ENCODE measurements around the gene MTMR10. TPM values are rescaled to one million over a fixed set of nuclear protein-coding genes. Genes with fewer than 3 reads are reported as not detected.
A peak's percentile ranks its signal among the peaks of the same experiment; 100 is the strongest.

The MTMR10 gene, protein sequence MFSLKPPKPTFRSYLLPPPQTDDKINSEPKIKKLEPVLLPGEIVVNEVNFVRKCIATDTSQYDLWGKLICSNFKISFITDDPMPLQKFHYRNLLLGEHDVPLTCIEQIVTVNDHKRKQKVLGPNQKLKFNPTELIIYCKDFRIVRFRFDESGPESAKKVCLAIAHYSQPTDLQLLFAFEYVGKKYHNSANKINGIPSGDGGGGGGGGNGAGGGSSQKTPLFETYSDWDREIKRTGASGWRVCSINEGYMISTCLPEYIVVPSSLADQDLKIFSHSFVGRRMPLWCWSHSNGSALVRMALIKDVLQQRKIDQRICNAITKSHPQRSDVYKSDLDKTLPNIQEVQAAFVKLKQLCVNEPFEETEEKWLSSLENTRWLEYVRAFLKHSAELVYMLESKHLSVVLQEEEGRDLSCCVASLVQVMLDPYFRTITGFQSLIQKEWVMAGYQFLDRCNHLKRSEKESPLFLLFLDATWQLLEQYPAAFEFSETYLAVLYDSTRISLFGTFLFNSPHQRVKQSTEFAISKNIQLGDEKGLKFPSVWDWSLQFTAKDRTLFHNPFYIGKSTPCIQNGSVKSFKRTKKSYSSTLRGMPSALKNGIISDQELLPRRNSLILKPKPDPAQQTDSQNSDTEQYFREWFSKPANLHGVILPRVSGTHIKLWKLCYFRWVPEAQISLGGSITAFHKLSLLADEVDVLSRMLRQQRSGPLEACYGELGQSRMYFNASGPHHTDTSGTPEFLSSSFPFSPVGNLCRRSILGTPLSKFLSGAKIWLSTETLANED
- 18.8 and 22.4 TPM in 2 replicates for total RNA-seq

DNA sequence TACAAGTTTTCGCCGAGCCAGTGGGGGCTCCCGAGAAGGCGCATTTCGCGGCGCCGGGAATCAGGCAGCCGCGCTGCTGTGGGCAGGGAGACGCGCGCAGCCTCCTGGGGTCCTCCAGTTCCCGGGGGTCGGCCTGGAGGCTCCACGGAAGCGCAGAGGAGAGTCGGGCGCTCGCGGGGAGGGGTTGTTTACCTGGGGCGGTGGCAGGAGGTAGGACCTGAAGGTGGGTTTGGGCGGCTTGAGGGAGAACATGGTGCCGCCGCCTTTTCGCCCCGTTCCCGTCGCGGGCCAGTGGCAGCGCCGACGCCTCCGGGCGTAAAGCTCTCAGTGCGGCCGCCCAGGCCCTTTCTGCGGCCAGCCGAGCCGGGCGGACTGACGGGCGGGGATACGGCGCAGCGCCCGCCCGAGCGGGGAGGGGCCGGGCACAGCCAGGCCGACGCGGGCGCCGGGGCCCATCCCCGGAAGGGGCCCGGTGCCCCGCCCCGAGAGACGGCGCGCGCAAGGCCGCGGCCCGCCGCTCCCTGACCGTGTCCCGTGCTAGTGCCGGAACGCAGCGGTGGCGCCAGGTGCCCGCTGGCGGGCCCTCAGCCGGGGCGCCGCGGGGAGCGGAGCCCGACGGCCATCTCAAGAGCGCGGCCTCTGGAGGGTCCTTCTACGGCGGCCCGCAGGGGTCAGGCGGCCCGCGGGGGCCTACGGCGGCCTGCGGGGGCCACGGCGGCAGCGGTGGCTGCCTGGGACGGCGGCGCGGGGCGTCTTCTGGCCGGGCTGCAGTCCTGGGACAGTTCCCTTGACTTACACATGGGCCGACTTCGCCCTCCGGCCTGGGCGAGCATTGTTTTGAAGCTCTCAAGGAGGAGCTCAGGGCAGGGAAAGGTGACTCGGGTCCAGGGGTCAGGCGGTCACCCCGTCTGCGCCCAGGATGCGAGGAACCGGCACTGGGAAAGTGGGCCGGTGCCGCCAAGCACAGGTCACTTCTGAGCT lies at the start of gene MTMR10:
MTMR10 (minus strand) TSS at position 374 of the 981 bp plus-strand sequence; CDS start at position 252, 122 bp downstream.
- Histone ChIP-seq H3K4me3 (ENCODE audit: low read depth, low read length) (peak within 1 kb of the TSS; percentile 97), H3K36me3 (ENCODE audit: control insufficient read depth, insufficient read depth, low read length) (no peaks in the 10 kb centered on the region), H3K27me3 (ENCODE audit: control insufficient read depth, insufficient read depth, low read length) (no peaks in the 10 kb centered on the region)
- DNase-seq (ENCODE audit: low read depth): no peak
- TF ChIP-seq, protein P1, sequence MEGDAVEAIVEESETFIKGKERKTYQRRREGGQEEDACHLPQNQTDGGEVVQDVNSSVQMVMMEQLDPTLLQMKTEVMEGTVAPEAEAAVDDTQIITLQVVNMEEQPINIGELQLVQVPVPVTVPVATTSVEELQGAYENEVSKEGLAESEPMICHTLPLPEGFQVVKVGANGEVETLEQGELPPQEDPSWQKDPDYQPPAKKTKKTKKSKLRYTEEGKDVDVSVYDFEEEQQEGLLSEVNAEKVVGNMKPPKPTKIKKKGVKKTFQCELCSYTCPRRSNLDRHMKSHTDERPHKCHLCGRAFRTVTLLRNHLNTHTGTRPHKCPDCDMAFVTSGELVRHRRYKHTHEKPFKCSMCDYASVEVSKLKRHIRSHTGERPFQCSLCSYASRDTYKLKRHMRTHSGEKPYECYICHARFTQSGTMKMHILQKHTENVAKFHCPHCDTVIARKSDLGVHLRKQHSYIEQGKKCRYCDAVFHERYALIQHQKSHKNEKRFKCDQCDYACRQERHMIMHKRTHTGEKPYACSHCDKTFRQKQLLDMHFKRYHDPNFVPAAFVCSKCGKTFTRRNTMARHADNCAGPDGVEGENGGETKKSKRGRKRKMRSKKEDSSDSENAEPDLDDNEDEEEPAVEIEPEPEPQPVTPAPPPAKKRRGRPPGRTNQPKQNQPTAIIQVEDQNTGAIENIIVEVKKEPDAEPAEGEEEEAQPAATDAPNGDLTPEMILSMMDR (IDR thresholded peaks at IDR 0.05; ENCODE audit: insufficient read depth, low read length, poor library complexity, severe bottlenecking): no peak

DNA sequence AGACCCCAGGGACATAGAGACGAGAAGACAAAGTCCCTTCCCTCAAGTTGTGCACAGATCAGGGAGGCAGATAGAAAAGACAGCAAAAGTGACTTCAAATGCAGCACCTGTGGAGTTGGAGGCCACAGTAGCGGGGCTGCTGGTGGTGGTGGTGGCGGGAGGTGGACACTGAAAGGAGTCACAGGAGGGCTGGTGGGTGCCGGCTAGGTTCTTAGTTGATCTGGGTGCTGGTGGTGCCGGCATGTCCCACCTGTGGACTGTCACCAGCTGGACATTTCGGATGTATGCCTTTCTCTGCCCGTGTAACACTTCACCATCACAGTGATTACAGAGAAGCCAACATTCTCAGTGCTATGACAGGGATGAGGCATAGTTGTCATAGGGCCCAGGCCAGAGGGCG lies 49.2 kb upstream of the MTMR10 start:
- no peaks in the 10 kb centered on the region for H3K36me3 ChIP-seq (ENCODE audit: control insufficient read depth, insufficient read depth, low read length)

DNA sequence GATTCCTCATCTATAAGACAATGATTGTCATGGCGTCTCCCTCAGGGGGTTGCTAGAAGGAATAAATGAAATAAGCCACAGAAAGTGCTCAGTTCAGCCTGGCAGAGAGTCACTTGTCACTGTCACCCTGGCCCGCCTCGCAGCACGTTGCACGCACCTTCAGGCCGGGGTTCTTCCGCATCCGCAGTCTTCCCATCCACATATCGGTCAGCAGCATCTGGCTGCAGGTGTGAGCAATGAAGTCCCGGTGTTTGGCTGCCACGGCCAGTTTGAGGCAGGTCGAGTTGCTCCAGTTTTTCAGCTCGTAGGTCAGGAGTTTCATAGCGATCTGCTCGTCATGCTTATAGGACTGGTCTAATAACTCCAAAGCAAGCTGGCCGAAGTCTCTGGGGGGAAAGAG lies 48.5 kb upstream of the MTMR10 start:
- no peak for DNase-seq (ENCODE audit: low read depth)
- TF ChIP-seq, protein P1 (IDR thresholded peaks at IDR 0.05; ENCODE audit: insufficient read depth, low read length, poor library complexity, severe bottlenecking): no peak
- H3K36me3 ChIP-seq (ENCODE audit: control insufficient read depth, insufficient read depth, low read length): no peaks in the 10 kb centered on the region
- no peaks in the 10 kb centered on the region for H3K27me3 ChIP-seq (ENCODE audit: control insufficient read depth, insufficient read depth, low read length)
- no peak overlapping the region for H3K4me3 ChIP-seq (ENCODE audit: low read depth, low read length)

More for the DNA sequence above, 49.2 kb upstream of the MTMR10 start:
- TF ChIP-seq, protein P1 (IDR thresholded peaks at IDR 0.05; ENCODE audit: insufficient read depth, low read length, poor library complexity, severe bottlenecking): no peak
- H3K4me3 ChIP-seq (ENCODE audit: low read depth, low read length): no peak overlapping the region
- H3K27me3 ChIP-seq (ENCODE audit: control insufficient read depth, insufficient read depth, low read length): no peaks in the 10 kb centered on the region
- no peak for DNase-seq (ENCODE audit: low read depth)

DNA sequence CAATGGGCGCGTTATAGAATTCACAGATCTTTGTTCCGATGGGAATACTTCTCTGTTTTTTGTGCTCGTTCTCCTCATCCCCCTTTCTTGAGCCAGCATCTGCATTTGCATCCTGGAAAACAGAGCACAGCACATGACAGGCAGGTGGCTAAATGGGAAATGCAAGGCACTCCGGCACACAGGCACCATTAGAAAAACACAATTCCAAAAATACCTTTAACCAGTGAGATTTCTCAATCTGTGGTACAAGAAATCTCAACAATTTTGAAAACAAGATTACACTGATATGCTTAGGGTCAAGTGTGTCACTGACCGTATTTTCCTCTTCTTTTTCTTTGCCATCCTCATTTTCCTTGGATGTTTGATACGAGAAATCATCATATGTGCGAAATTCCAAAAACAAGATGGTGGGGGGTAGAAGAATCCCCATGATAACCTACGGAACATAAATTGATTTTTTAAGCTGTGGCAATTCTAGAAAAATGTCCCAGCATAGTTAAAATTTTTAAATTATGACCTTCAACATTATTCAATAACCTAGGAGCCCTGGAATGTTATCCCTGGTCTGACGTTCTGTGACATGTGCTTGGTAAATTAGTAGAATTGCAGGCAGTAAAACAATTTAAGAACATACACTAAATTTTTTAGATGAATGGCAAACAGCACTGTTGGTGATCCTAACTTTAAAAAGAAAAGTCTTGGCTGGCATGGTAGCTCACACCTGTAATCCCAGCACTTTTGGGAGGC lies 46.5 kb upstream of the MTMR10 start:
- no peak overlapping the region for H3K4me3 ChIP-seq (ENCODE audit: low read depth, low read length)
- H3K27me3 ChIP-seq (ENCODE audit: control insufficient read depth, insufficient read depth, low read length): no peaks in the 10 kb centered on the region
- no peaks in the 10 kb centered on the region for H3K36me3 ChIP-seq (ENCODE audit: control insufficient read depth, insufficient read depth, low read length)
- TF ChIP-seq, protein P1 (IDR thresholded peaks at IDR 0.05; ENCODE audit: insufficient read depth, low read length, poor library complexity, severe bottlenecking): no peak
- DNase-seq (ENCODE audit: low read depth): no peak

DNA sequence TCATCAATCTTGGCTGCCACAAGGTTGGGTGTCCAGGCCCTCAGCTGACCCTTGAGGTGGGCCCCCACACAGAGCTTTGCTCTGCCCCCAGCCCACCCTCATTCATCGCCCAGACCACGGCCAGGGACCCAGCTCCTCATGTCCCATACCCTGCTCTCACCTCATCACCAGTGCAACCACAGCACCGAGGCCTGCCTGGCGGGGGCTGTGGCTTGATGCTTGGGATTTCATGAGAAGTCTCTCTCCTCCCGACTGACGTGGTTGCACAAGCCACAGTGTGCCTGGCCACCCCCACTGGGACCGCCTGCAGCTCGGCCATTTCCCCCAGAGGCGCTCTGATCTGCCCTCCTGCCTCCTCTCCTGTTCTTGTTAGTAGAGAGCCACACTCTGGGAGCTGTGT lies 45.4 kb upstream of the MTMR10 start:
- no peaks in the 10 kb centered on the region for H3K36me3 ChIP-seq (ENCODE audit: control insufficient read depth, insufficient read depth, low read length)
- no peaks in the 10 kb centered on the region for H3K27me3 ChIP-seq (ENCODE audit: control insufficient read depth, insufficient read depth, low read length)
- H3K4me3 ChIP-seq (ENCODE audit: low read depth, low read length): no peak overlapping the region
- TF ChIP-seq, protein P1 (IDR thresholded peaks at IDR 0.05; ENCODE audit: insufficient read depth, low read length, poor library complexity, severe bottlenecking): no peak
- DNase-seq (ENCODE audit: low read depth): no peak

All from kidney epithelial cell (primary cell).